SKM-1 treated with dmso at 0.1 percent for 144 hours (cell line): ENCODE data around the gene GPER1.
"Not testable (repeated sequence)": the region's sequence is repeated elsewhere in the genome, so short reads cannot be mapped to it uniquely, and the experiment has no call there.

Experiments used
- DNase-seq: peaks from one replicate; lab custom pipeline; 2025; ENCODE audit not compliant: unreplicated experiment; lab: John Stamatoyannopoulos, UW

GPER1 gene

DNA sequence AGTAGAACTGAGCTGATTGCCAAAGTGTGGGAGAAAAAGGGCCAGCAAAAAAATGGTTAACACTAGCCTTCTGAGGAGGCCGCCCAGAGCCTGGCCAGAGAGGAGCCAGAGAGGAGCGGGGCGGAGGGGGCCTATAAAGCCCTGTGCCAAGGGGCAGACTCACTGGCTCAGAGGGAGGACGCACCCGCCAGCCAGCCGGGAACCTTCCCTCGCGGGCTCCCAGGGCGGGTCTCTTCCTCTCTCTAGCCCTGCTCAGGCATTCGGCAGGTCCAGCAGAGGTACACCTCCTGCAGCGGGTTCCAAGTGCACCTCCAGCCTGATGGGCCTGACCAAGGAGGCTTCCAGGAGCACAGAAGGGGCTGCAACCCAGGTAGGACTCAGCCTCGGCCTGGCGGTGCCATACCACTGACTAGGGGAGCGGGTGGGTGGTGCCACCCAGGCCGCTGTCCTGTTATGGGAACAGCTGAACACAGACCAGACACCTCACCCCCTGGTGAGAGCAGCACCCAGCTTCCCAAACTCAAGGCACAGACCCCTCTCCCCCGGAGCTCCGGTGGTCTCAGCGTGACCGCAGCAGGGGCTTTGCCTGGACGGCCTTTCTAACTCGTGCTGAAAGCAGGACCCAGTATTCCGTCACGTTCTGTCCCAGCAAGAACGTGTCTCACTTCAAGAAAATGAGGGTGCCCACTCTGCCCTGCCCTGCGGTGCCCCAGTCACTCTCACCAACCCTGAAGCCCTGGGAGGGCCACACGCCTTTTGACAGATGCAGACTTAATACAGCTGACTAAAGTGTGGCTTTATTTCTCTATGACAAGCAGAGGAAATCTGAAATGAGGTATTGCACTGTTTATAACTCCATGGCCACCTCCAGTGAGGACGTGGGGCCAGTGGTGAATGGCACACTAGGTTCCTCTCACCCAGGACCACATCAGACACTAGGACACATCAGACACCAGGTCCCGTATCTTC is at the start of gene GPER1:
Gene GPER1 (plus strand): TSS at position 162 of the 969 bp plus-strand sequence. CDS start 3,616 bp downstream, outside the sequence.
- DNase-seq = no peak

DNA sequence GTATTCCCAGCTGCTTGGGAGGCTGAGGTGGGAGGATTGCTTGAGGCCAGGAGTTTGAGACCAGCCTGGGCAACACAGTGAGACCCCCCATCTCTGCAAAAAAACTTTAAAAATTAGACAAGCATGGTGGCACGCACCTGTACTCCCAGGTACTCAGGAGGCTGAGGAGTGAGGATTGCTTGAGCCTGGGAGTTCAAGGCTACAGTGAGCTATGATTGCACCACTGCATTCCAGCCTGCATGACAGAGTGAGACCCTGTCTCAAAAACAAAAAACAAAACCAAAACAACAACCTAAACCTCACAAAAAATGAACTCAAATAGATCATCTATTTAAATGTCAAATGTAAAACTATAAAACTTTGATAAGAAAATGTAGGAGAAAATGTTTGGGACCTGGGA is 47.7 kb upstream of the GPER1 start:
- DNase-seq = not testable (repeated sequence)

DNA sequence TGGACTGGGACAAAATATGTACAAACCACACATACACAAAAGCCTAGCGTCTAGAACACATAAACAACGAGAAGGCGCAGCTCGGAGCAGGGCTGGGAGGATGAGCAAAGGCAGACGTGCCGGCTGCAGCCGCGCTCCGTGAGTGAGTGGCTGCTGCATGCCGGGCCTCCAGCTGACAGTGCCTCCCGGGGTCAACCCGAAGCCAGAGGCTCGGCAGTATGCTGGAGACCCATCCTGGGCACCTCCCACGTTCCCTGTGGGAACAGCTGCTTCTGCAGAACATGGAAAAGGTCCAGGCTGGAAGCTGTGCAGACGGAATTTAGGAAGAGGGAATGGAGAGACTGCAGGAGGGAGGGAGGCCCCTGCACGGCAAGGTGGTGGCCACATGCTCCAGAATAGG is 47.1 kb upstream of the GPER1 start:
- no peak for DNase-seq

DNA sequence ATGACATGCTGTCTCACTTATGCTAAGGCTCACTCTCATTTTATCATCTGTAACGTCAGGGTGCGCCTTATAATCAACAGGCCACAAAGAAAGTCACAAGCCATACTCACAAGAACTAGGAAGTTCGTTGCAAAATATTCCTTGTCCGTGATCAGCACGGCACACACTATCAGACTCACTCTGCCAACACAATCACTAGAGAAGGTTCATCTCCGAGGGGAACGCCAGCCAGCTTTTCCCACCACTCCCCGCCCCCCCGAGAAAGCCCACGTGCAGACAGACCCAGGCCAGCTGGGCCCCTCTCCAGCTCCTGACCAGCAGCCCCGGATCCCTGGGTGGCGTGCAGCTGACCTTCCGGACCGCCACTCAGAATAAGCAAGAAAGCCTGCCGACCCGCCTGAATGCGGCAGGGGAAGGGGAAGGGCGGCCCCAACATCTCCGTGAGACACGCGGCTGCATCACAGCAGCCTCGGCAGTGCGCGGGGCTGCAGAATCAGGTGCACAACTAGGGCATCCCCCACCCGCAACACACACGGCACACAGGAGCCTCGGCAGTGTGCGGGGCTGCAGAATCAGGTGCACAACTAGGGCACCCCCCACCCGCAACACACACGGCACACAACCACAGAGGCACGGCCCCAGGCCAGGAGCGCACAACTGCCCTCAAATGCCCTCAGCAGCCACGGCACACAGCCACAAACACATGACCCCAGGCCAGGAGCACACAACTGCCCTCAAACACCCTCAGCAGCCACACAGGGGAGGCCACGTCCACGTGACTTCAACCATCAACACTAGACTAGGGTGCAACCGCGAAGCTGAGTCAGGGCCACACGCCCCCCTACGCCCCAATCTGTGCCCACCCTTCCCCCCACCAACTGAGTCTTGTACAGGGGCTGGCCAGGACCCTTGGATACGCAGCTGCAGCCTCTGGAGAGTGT is 46.1 kb upstream of the GPER1 start:
- no peak for DNase-seq

DNA sequence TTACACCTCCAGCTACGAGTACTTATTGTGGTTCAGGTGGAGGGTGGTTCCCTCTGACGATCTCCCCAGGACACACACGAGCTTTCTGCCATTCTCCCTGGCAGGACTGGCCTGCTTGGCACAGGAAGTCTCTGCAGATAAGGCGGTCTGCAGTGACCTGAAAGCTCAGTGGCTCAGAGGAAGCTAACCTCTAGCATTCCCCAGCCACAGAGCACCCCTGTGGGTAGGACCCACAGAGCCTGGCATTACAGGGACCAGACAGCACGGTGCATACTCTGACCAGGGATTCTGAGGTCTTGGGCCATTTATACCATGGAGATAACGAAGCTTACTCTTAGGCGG is 45.5 kb upstream of the GPER1 start:
- no peak for DNase-seq

DNA sequence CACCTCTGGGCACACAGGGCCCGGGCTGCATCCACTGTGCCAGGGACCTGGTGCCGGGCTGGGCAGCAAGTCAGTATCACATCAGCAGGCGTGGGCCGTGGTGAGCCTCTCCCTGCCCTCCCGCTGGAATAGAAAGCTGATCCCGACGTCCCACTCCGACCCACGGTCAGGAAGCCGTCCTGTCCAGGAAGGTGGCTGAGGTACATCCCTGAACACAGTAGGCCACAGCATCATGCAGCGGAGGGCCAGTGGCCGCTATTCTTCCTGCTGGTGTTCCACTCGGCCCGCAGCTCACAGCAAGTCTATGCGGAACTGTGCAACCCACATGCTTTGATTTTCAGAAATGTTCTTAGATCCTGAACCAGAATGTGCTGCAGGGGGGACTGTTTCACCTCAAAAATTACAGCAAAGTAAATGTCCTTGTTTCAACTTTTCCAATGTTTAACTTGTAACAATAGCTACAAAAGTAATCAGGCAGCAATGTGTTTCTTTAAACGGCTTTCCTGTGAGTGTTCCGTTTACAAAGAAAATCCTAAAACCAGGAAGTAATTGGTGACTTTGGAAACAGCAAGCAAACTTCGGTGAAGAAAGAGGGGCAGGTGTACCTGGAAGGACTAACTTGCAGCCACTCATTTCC is 44.2 kb upstream of the GPER1 start:
- DNase-seq = no peak

DNA sequence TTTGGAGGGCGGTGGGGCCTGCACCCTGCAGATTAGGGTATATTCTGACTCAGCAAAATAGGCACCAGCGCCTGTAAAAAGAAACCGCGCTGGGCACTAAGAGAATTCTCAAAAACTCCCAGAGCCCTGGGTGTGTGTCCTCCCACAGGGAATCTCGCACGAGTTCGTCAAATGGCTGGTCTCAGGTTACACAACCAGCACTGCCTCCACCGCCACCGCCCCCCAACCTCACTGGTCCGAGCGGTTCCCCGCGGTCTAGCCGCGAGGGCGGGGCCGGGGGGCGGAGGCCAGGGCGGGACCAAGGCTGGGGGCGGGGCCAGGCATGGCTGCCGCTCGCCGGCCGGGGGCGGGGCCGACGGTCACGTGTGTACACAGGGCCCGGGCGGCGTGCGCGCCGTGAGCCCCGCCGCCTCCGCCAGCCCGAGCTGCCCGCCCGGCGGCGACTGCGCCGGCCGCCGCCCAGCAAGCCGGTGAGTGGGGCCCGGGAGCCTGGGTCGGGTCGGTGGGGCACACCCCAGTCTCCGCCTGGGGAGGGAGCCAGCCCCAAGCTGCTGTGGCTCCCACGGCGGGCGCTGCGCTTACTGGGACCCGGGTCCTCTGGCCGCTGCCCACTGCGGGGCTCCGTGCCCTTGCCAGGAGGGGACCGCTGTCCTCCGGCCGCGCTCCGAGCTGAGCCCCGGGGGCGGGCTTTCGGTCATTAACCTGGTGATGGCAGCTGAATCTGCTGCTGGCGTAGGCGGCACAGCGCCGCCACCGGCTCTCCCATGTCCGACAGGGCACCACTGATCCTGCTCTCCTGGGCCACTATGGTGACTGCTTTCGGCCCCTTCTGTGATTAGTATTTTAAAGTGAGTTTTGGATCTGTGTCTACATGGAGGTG is 43.5 kb upstream of the GPER1 start, which contains the start of gene GPR146:
Gene GPR146 (plus strand): TSS at position 358 of the 880 bp plus-strand sequence. CDS start 12,970 bp downstream, outside the sequence.
- DNase-seq = peak; percentile 81

DNA sequence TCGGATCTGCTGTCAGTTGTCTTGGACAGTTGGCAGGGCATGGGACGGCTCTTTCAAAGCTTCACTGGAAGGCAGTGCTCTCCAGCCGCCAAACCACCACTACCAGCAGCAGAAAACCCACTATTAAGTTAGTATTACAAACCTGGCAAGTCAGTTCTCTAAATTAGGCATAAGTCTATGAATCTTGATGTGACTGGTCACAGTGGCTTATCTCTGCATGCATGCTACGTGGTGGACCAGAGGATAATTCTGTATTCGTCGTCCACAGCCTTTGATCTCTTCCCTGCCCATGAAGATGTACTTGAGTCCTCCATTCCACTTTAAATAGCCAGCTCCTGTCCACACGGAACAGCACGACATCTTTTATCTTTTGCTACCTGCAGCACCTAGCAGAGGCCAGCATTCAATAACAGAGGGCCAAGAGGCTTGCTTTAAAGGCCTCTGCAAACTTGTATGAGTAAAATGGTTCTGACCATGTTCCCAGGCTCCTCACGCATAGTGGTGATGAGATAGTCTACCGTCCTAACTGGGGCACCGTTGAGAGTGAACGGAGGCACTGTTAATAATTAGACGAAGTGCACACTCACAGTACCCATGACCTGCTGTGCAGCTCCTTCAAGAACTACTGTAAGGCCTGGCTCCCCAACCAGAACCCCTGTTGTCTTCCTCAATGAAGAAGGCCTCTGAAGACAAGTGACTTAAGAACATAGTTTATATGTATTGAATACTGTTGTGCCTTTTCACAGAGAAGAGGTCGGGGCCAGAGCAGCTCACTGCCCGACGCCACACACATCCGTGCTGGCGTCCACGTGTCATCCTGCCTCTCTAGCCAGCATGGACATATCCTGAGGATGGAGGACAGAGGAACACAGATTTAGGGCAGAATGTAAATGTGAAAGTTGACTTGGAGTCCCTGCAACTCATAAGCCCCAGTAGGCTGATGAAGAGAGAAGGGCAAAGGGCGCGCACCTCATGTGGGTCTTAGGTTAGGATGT is 42.5 kb upstream of the GPER1 start:
- DNase-seq = no peak

DNA sequence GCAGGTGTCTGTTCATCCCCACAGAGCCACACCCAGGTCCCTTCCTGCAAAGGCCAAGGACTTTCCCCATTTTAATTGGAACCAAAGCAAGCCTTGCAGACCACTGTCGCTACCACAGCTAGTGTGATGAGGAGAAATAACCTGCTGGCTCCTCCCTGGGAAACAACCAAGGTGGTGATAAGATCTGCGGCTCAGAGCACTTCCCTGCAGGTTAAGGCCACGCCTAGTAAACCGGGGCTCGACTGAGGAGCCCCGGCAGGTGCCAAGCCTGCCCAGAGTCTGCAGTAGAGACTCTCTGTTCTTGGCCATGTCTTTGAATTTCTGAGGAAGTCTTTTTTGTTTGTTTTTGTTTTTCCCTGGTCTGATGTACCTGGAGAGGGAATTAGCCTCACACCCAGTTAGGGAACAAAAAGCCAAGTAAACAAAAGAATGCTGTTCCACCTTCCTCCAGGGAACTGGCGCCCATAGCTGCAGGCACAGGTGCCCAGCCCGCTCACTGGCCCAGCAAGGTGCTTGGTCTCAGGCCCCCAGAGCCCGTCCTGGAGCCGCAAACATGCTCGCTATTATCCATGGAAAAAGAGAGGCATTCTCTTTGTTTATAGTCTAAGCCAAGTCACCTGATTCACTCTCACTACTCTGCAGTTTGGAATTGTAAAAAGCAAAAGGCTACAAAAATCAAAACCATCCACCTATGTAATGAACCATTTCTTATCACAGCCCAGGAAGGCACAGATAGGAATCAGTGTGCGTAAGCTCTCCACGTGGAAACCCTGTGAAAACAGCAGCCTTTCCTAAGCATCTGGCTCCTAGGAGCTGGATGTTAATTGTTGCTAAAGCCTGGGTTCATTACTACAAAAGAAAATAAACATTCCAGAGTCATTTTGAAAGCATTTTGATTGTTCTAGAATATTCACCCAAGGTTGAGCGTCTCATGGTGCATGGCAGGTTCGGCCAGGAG is 40.9 kb upstream of the GPER1 start:
- DNase-seq = no peak

DNA sequence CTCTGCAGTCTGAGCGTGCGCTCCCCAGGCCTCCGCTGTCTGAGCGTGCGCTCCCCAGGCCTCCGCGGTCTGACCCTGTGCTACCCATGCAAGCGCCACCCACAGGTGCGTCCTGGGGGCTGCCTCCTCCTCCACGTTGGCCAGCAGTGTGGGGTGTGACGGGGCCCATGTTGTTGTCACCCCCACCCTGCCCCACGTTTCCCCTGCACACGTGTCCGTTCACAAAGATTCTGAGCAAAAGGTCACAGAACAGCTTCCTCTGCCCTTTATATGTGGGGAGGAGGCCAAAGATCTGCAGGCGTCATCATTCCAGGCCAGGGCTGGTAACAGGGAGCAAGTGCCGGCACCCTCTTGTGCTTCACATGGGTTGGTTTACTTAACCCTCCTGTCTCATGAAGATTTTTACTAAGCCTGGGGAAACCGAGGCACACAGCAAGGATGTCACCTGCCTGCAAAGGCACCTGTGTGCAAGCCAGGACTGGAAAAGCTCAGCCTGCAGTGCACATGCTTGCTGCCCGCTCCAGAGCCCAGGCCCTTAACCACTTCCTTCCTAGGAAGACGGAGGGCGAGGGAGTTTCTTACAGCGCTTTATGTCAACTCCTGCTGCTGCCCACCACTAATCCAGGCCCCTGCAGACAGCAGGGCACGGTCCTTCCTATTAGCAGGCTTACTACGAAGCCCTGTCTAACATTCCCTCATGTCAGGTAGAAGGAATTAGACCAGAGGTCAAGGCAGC is 38.7 kb upstream of the GPER1 start:
- no peak for DNase-seq

DNA sequence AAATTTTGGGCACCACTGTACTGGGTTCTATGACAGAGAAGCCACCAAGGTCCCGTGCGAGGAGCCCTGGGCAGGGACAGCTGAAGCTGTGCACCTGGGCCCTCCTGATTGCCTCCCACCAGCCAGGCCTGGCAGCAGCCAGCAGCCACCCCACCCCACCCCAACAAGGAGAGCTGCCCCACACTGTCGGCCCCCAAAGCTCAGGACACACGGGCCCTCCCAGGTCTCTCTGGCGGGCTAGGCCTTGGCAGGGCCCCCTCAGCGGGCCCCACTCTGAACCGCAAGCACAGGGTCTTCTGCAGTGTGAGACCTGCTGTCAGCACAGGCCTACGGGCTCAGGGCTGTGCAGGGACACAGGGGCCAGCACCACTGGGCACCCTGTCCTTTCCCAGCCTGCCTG is 38.1 kb upstream of the GPER1 start:
- no peak for DNase-seq

DNA sequence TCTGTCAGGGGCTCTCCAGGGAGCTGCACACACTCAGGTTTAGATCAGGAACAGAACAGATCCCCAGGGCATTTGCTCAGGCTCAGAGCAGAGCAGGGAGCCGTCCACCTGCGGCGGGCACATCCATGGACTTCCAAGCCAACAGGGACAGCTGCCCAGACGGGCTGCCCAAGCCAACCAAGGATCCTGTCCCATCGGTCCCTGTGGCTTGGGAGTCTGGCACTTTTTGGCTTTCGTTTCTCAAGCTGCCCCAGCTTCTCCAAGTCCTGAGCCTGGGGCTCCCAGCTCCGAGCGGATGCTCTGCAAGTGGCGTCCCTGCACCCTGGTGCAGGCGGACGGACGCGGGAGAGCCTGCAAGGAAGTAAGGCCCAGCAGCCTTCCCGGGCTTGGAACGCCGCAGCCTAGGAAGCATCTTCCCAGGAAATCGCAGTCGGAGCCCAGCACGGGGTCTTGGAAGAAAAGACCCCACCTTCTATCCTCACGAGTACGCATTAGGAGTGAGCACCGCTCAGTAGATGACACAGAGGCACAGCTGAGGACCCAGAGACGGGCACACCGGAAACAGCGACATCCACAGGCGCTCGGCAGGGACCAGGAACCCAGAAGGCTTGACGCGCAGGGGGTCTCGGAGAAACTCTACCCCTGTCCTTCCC is 37.5 kb upstream of the GPER1 start:
- no peak for DNase-seq

DNA sequence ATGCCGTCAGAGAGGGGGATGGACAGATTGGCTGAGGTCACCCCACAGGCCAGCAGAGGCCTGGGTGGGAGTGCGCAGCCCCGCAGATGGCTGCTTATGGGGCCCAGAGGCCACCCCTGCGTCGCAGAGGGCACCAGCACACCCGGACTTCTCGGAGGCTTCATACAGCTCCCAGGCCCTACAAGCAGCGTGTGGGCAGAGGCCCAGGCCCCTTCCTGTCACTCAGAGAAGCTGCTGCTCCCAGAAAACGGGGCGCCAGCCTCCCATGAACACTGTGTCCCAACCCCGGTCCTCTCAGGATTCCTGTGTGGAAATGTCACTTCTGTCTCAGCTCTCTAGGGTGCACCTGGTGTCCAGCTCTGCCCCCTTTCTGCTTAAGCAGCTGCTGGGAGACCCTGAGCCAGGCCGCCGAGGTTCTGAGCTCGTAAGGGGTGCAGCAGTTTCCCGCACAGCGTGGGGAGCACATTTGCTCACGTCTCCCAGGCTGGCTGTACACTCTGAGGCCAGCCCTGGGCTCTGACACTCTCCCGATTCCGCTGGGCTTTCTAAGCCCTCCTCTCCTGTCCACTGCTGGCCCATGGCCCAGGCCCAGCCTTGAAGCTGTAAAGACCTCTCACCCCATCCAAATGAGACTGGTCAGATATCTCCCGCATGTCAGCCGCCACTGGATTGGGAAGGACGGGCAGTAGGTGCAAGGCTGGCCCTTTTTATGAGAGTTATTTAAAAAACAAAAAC is 36.8 kb upstream of the GPER1 start:
- no peak for DNase-seq

DNA sequence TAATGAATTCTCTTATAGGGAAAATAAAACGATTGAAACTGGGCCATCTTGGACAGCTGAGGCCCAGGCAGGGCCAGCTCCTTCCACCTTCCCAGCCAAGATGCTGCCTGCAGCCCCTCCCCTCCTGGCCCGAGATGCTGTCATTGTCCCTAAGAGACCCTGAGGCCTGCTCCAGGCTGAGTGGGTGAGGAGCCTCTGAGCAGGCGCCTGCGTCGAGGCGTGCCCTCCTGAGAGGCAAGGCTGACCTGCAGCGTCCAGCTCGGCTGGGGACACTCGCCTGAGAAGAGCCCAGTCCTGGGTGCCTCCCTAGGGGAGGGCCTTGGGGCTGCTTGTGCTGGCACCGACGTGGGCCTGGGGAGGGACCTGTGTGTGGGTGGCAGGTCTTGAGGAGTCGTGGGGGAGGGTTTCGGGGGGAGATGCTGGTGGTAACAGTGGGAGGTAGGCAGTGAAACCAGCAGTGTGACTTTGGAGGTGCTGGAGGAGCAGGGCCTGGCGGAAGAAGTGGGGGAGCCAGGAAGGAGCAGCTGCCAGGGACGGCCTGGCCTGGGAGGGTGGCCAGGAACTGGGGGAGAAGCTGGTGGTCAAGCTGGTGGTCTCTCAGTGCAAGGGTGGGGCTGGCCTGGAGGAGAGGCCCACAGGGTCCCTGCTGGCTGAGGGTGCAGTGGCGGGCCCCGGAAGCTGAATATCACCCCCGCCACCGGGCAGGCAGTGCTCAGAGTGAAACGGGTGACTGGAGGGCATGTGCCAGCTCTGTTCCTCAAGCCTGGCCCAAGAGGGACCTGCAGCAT is 35.7 kb upstream of the GPER1 start:
- no peak for DNase-seq

DNA sequence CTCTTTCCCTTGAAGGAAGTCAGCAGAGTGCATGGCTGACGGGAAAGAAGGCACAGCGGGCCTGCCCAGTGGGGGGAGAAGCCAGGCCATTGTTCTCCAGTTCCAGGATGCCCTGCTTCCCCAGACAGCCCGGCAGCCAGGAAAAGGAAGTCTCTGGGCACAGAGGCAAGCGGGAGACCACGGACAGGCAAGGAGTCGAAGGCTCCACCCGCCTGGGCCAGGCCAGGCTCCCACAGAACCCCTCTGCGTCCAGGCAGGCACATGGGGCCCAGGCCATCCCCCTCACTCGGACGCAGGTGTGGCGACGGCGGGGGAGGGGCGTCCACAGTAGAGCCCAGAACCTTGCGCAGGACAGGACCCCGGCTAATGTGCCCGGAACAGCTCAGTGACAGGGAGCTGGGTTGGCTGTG is 34.9 kb upstream of the GPER1 start:
- DNase-seq = no peak
